Stomach (tissue), 4 donors: ENCODE results near the gene DHRSX.

Experiments used
- CTCF ChIP-seq, 7 experiments: fragments of 450-650 bp in 4 of 7; fragments of 200-600 bp in 3 of 7; sonication (generic) in 3 of 7; IDR thresholded peaks; one replicate each; pipeline ENCODE4 v1.5.1; 2016 to 2019; ENCODE audit warnings: antibody characterized with exemption in 7 of 7, control low read depth in 2 of 7, mild to moderate bottlenecking in 1 of 7
- EP300 ChIP-seq: sonication (generic); formaldehyde crosslinking; IDR thresholded peaks from one replicate; pipeline ENCODE4 v1.6.1; 2017; ENCODE audit warnings: antibody characterized with exemption
- POLR2A ChIP-seq, 4 donors: fragments of 450-650 bp; IDR thresholded peaks; one replicate each; pipeline ENCODE4 v1.6.1; 2016; ENCODE audit warnings: antibody characterized with exemption in 4 of 4, control low read depth in 2 of 4, mild to moderate bottlenecking in 1 of 4, moderate library complexity in 1 of 4
- POLR2AphosphoS5 ChIP-seq, 3 donors: sonication (generic); formaldehyde crosslinking; IDR thresholded peaks; one replicate each; pipeline ENCODE4 v1.6.1; 2016; ENCODE audit warnings: antibody characterized with exemption in 3 of 3

DNA sequence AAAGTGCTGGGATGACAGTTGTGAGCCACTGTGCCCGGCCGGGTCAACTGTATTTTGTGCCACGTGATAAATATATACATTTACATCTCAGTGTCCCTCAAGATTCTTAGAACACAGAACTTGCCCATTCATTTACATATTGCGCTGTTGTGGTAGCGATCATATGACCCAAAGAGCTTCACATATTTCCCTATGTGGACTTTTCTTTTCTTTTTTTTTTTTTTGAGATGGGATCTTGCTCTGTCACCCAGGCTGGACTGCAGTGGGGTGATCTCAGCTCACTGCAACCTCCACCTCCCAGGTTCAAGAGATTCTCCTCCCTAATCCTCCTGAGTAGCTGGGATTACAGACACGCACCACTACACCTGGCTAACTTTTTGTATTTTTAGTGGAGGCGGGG lies 180.7 kb downstream of the DHRSX start:
- TF ChIP-seq CTCF (IDR thresholded peaks at IDR 0.05) = no peak
- no peak for TF ChIP-seq POLR2A (IDR thresholded peaks at IDR 0.05)
- no peak for TF ChIP-seq EP300
- no peak for TF ChIP-seq POLR2AphosphoS5 (IDR thresholded peaks at IDR 0.05)
